Measurements from ENCODE around the gene NME8.

NME8 gene

DNA sequence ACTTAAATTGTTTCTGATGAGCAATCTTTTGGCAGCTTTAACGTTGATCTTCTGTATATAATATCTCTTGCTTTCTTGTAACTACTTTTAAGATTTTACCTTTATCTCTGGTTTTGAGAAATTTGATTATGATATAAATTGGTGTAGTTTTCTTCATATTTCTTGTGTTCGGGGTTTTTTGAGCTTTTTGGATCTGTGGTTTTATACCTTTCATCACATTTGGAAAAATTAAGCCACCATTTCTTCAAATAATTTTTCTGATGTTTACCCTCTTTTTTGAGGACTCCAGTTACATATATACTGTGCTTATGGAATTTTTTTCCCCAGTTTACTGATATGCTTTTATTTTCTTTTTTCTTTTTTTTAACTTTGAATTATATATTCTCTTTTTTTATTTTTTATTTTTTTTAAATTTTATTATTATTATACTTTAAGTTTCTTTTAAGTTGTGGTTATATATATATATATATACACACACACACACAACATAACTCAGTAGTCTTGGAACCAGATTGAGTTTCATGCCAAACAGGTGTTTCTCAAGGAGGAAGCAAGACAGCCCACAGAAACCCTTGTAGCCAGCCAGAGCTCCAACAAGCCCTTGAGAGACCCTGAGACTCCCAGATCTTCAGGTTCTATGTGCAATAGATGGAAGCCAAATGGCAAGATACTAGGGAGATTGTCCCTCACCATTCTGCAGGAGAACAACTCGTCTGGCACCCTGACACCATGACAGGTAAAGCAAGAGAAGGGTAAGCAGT is 27.5 kb upstream of the NME8 start:
- no peaks in the 10 kb centered on the region for H3K36me3 ChIP-seq (ENCODE audit: insufficient read depth, low read length)
- no peak overlapping the region for H3K9ac ChIP-seq (ENCODE audit: low read depth, low read length)
- H3K79me2 ChIP-seq (ENCODE audit: insufficient read depth, low read length) = no peaks in the 10 kb centered on the region
- no peaks in the 10 kb centered on the region for H3K4me1 ChIP-seq (ENCODE audit: insufficient read depth, low read length)
- no peaks in the 10 kb centered on the region for H3K9me3 ChIP-seq (ENCODE audit: insufficient read depth, low read length, severe bottlenecking)
- no peaks in the 10 kb centered on the region for H4K20me1 ChIP-seq (ENCODE audit: insufficient read depth, low read length)
- TF ChIP-seq EZH2 (IDR thresholded peaks at IDR 0.05; ENCODE audit: borderline replicate concordance, low read depth, low read length, severe bottlenecking) = no peak
- TF ChIP-seq CTCF (IDR thresholded peaks at IDR 0.05; ENCODE audit: borderline replicate concordance, extremely low read depth, low read length, poor library complexity, severe bottlenecking) = no peak
- no peak overlapping the region for H3K4me2 ChIP-seq (ENCODE audit: insufficient read depth, low read length)
- peaks cover 3% of the 10 kb centered on the region for H3K27me3 ChIP-seq (ENCODE audit: insufficient read depth, low read length, poor library complexity)
- no peak overlapping the region for H3K4me3 ChIP-seq (ENCODE audit: low read depth in 1 of 2, low read length in 2 of 2)
- no peak overlapping the region for H2AFZ ChIP-seq (ENCODE audit: low read depth, low read length)
- no peak for ATAC-seq (ENCODE audit: insufficient read depth, low read depth)
- no peak for DNase-seq
- no peak overlapping the region for H3K27ac ChIP-seq (ENCODE audit: low read length)

- Histone ChIP-seq H3K4me2 (ENCODE audit: insufficient read depth, low read length) (no peak overlapping the region), H3K9me3 (ENCODE audit: insufficient read depth, low read length, severe bottlenecking) (no peaks in the 10 kb centered on the region), H3K9ac (ENCODE audit: low read depth, low read length) (no peak overlapping the region), H3K4me1 (ENCODE audit: insufficient read depth, low read length) (no peaks in the 10 kb centered on the region), H3K36me3 (ENCODE audit: insufficient read depth, low read length) (no peaks in the 10 kb centered on the region), H4K20me1 (ENCODE audit: insufficient read depth, low read length) (no peaks in the 10 kb centered on the region), H3K27me3 (ENCODE audit: insufficient read depth, low read length, poor library complexity) (peaks cover 4% of the 10 kb centered on the region), H3K79me2 (ENCODE audit: insufficient read depth, low read length) (no peaks in the 10 kb centered on the region), H3K4me3 (ENCODE audit: low read depth in 1 of 2, low read length in 2 of 2) (no peak overlapping the region), H2AFZ (ENCODE audit: low read depth, low read length) (no peak overlapping the region), H3K27ac (ENCODE audit: low read length) (no peak overlapping the region)
- no peak for TF ChIP-seq EZH2 (IDR thresholded peaks at IDR 0.05; ENCODE audit: borderline replicate concordance, low read depth, low read length, severe bottlenecking)
- no peak for TF ChIP-seq CTCF (IDR thresholded peaks at IDR 0.05; ENCODE audit: borderline replicate concordance, extremely low read depth, low read length, poor library complexity, severe bottlenecking)
- ATAC-seq (ENCODE audit: insufficient read depth, low read depth) (no peak), DNase-seq (no peak)
Observed at GRCh38 chr7:37822946-37823345, 25.5 kb upstream of the NME8 start.

- ATAC-seq (ENCODE audit: insufficient read depth, low read depth) = no peak
- no peak for DNase-seq
Observed at GRCh38 chr7:37823557-37823956, 24.8 kb upstream of the NME8 start.

More at GRCh38 chr7:37823557-37823956, 24.8 kb upstream of the NME8 start:
- no peaks in the 10 kb centered on the region for H3K36me3 ChIP-seq (ENCODE audit: insufficient read depth, low read length)
- no peaks in the 10 kb centered on the region for H3K9me3 ChIP-seq (ENCODE audit: insufficient read depth, low read length, severe bottlenecking)
- no peak overlapping the region for H3K4me2 ChIP-seq (ENCODE audit: insufficient read depth, low read length)
- TF ChIP-seq CTCF (IDR thresholded peaks at IDR 0.05; ENCODE audit: borderline replicate concordance, extremely low read depth, low read length, poor library complexity, severe bottlenecking) (no peak), EZH2 (IDR thresholded peaks at IDR 0.05; ENCODE audit: borderline replicate concordance, low read depth, low read length, severe bottlenecking) (no peak)
- H3K9ac ChIP-seq (ENCODE audit: low read depth, low read length) = no peak overlapping the region
- H3K27me3 ChIP-seq (ENCODE audit: insufficient read depth, low read length, poor library complexity) = peaks cover 4% of the 10 kb centered on the region
- no peak overlapping the region for H3K4me3 ChIP-seq (ENCODE audit: low read depth in 1 of 2, low read length in 2 of 2)
- H3K79me2 ChIP-seq (ENCODE audit: insufficient read depth, low read length) = no peaks in the 10 kb centered on the region
- H4K20me1 ChIP-seq (ENCODE audit: insufficient read depth, low read length) = no peaks in the 10 kb centered on the region
- no peaks in the 10 kb centered on the region for H3K4me1 ChIP-seq (ENCODE audit: insufficient read depth, low read length)
- no peak overlapping the region for H2AFZ ChIP-seq (ENCODE audit: low read depth, low read length)
- no peak overlapping the region for H3K27ac ChIP-seq (ENCODE audit: low read length)
